Measurements from ENCODE around the gene GNG7.

GNG7 gene

DNA sequence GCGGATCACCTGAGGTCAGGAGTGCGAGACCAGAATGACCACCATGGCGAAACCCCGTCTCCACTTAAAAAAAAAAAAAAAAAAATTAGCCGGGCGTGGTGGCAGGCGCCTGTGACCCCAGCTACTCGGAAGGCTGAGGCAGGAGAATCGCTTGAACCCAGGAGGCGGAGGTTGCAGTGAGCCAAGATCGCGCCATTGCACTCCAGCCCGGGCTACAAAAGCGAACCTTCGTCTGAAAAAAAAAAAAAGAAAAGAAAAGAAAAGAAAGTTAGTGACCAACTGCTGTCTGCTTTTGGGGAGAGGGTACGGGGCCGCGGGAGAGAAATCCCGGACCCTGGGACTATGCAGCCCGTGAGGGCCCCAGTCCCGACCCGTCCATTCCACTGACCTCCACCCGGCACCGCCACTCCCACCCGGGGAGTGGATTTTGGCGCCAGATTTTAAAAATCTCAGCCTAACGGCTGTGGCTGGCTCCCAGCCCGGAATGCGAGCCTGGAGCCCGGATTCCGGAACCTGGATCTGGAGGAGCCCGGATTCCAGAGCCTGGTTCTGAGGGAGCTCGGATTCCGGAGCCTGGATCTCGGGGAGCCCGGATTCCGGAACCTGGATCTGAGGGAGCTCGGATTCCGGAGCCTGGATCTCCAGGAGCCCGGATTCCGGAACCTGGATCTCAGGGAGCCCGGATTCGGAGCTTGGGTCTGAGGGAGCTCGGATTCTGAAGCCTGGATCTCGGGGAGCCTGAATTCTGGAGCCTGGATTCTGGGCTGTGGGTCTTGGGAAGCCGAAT is 239.7 kb downstream of the GNG7 start:
- H3K27me3 ChIP-seq (ENCODE audit: insufficient read depth, low read length, poor library complexity) = no peaks in the 10 kb centered on the region
- no peak overlapping the region for H3K9ac ChIP-seq (ENCODE audit: low read depth, low read length)
- no peak overlapping the region for H2AFZ ChIP-seq (ENCODE audit: low read depth, low read length)
- H3K4me3 ChIP-seq (ENCODE audit: low read depth in 1 of 2, low read length in 2 of 2) = no peak overlapping the region
- H4K20me1 ChIP-seq (ENCODE audit: insufficient read depth, low read length) = no peaks in the 10 kb centered on the region
- DNase-seq (no peak), ATAC-seq (ENCODE audit: insufficient read depth, low read depth) (no peak)
- no peak overlapping the region for H3K27ac ChIP-seq (ENCODE audit: low read length)
- no peak overlapping the region for H3K4me2 ChIP-seq (ENCODE audit: insufficient read depth, low read length)
- no peaks in the 10 kb centered on the region for H3K9me3 ChIP-seq (ENCODE audit: insufficient read depth, low read length, severe bottlenecking)
- H3K79me2 ChIP-seq (ENCODE audit: insufficient read depth, low read length) = no peaks in the 10 kb centered on the region
- TF ChIP-seq, protein P1, sequence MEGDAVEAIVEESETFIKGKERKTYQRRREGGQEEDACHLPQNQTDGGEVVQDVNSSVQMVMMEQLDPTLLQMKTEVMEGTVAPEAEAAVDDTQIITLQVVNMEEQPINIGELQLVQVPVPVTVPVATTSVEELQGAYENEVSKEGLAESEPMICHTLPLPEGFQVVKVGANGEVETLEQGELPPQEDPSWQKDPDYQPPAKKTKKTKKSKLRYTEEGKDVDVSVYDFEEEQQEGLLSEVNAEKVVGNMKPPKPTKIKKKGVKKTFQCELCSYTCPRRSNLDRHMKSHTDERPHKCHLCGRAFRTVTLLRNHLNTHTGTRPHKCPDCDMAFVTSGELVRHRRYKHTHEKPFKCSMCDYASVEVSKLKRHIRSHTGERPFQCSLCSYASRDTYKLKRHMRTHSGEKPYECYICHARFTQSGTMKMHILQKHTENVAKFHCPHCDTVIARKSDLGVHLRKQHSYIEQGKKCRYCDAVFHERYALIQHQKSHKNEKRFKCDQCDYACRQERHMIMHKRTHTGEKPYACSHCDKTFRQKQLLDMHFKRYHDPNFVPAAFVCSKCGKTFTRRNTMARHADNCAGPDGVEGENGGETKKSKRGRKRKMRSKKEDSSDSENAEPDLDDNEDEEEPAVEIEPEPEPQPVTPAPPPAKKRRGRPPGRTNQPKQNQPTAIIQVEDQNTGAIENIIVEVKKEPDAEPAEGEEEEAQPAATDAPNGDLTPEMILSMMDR (IDR thresholded peaks at IDR 0.05; ENCODE audit: borderline replicate concordance, extremely low read depth, low read length, poor library complexity, severe bottlenecking) = no peak
- no peak for TF ChIP-seq EZH2 (IDR thresholded peaks at IDR 0.05; ENCODE audit: borderline replicate concordance, low read depth, low read length, severe bottlenecking)
- H3K4me1 ChIP-seq (ENCODE audit: insufficient read depth, low read length) = no peaks in the 10 kb centered on the region
- H3K36me3 ChIP-seq (ENCODE audit: insufficient read depth, low read length) = no peaks in the 10 kb centered on the region

DNA sequence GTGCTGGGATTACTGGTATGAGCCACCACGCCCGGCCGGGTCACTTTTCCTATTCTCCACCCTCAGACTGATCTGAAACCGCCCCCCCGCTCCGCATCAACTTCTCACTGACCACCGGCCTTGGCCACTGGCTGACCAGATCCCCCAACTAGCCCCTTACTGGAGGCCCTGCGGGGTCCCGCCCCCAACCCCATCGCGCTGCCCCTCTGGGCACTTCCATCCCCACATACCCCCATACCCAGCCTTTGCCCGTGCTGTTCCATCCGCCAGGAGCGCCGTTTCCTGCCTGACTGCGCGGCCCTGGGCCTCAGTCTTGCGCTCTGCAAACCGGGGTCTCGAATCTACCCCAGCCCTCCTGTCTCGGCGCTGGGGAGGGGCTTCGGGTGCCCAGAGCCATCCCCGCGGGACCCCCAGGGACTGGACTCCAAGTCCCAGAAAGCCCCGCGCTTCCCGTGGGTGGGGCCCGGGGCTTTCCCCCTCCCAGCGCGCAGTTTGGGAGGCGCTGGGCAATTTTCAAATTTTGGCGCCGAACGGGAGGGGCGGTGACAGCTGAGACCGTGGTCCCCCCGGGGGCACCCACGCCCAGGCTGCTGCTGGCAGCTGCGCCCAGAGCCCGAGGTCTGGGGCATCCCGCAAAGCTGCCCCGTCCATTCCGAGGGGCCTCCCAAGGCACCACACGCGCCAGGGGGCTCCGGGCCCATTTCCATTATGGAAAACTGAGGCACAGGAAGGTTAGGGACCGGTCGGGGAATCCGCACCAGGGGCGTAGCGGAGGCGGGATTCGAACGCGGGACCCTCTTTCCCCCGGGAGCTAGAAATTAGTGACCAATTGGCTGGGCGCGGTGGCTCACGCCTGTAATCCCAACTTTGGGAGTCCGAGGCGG is 240.5 kb downstream of the GNG7 start:
- no peaks in the 10 kb centered on the region for H3K36me3 ChIP-seq (ENCODE audit: insufficient read depth, low read length)
- no peak overlapping the region for H3K4me3 ChIP-seq (ENCODE audit: low read depth in 1 of 2, low read length in 2 of 2)
- H3K79me2 ChIP-seq (ENCODE audit: insufficient read depth, low read length) = peaks cover 6% of the 10 kb centered on the region
- H4K20me1 ChIP-seq (ENCODE audit: insufficient read depth, low read length) = no peaks in the 10 kb centered on the region
- TF ChIP-seq, protein P1 (IDR thresholded peaks at IDR 0.05; ENCODE audit: borderline replicate concordance, extremely low read depth, low read length, poor library complexity, severe bottlenecking) = no peak
- no peak for TF ChIP-seq EZH2 (IDR thresholded peaks at IDR 0.05; ENCODE audit: borderline replicate concordance, low read depth, low read length, severe bottlenecking)
- peaks cover 8% of the 10 kb centered on the region for H3K4me1 ChIP-seq (ENCODE audit: insufficient read depth, low read length)
- no peaks in the 10 kb centered on the region for H3K27me3 ChIP-seq (ENCODE audit: insufficient read depth, low read length, poor library complexity)
- ATAC-seq (ENCODE audit: insufficient read depth, low read depth) = no peak
- no peak for DNase-seq
- H3K4me2 ChIP-seq (ENCODE audit: insufficient read depth, low read length) = no peak overlapping the region
- H2AFZ ChIP-seq (ENCODE audit: low read depth, low read length) = no peak overlapping the region
- no peak overlapping the region for H3K9ac ChIP-seq (ENCODE audit: low read depth, low read length)
- H3K9me3 ChIP-seq (ENCODE audit: insufficient read depth, low read length, severe bottlenecking) = no peaks in the 10 kb centered on the region
- H3K27ac ChIP-seq (ENCODE audit: low read length) = no peak overlapping the region
